HG02885 (cell line): ENCODE measurements around the gene GIT1.
A peak's percentile ranks its signal among the peaks of the same experiment; 100 is the strongest.
"Not testable (repeated sequence)": the region's sequence is repeated elsewhere in the genome, so short reads cannot be mapped to it uniquely, and the experiment has no call there.

Experiments used
- ATAC-seq: cut with Tn5 transposase; IDR thresholded peaks from one replicate; pipeline ENCODE4 v1.9.1; 2021; ENCODE audit warnings: mild to moderate bottlenecking; ENCODE audit not compliant: unreplicated experiment, poor library complexity

Gene GIT1

GRCh38 chr17:29570521-29570920, 18.9 kb downstream of the GIT1 start:
- ATAC-seq = no peak

- no peak for ATAC-seq
Measured at GRCh38 chr17:29569245-29569950, 20.1 kb downstream of the GIT1 start.

GRCh38 chr17:29568331-29569244, 20.9 kb downstream of the GIT1 start, which contains the start of gene TP53I13:
Gene TP53I13, plus strand, starts transcription at chr17:29568701. Its CDS starts 58 bp downstream, at chr17:29568759.
- ATAC-seq = peak; percentile 47

GRCh38 chr17:29567554-29568330, 21.7 kb downstream of the GIT1 start:
- peak; percentile 42 for ATAC-seq

DNA sequence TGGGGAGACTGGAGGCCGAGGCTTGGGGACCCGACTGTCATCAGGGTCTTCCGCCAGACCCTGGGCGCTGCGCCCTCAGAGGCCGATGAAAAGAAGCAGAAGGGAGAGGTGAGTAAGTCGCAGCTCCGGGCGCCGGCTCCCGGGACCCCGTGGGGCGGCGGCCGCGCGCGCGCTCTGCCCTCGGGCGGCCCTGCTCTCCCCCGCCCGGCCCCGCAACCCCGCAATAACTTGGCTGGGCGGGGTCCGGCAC, 22.2 kb downstream of the GIT1 start:
- ATAC-seq = peak; percentile 10

DNA sequence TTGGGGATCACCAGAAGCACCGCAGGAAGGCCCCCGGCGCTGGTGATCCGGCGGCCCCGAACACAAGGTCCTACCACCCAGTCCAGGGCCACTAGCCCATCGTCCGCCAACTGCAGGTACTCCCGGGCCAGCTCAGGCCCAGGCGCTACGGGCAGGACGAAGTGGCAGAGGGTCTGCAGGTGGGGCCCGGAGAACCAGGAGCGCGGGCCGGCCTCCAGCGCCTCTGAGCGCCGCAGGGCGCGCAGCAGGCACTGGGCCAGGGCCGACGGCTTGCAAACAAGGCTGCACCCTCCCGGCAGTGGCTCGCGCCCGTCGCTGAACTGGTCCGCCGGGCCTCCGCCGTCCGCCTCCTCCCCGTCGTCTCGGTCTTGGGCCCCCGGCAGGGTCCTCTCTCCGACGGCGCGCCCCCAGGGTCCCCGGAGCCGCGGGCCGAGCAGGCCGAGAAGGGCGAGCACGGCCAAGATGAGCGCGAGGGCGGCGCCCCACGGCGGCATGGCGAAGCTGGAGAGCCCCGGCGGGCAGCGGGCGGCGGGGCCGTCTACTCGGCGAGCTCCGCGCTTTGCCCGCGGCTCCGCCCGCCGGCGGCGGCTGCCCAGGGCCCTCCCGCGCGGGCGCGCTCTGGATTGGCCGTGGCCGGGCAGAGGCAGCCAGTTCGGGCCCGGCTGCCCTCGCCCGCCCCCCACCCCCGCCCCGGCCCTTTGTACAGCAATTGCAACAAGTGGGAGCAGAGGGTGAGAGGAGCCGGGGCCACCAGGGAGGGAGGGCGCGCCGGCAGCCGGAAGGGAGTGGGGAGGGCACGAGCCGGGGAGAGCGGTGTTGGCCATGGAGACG, 22.8 kb downstream of the GIT1 start, which contains the start of gene ABHD15:
Gene ABHD15, minus strand, starts transcription at position 565 of the 831 bp plus-strand sequence. Its CDS starts 71 bp downstream, at position 494.
- ATAC-seq = peak; percentile 25

- ATAC-seq = peak; percentile 21
Measured at GRCh38 chr17:29565643-29566472, 23.6 kb downstream of the GIT1 start.

- no peak for ATAC-seq
Measured at GRCh38 chr17:29563816-29564215, 25.6 kb downstream of the GIT1 start.

- no peak for ATAC-seq
Measured at GRCh38 chr17:29562615-29563014, 26.8 kb downstream of the GIT1 start.

GRCh38 chr17:29561554-29562517, 27.6 kb downstream of the GIT1 start:
- no peak for ATAC-seq

DNA sequence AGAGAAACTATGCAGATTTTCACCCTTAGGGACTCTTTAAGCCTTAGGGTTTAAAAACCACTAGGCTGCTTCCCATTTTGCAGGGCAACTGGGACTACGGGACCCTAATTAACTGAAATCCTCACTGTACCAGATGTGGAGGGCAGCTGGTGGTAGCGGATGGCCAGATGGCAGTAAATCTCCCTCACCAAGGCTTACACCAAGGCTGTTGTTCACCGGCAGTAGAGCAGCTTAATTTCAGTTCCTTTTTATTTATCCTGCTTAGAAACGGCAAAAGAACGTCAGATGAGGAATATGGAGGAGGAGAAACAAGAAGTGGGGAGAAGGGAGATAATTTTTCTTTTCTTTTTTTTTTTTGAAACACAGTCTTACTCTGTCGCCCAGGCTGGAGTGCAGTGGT, 29.1 kb downstream of the GIT1 start:
- no peak for ATAC-seq

DNA sequence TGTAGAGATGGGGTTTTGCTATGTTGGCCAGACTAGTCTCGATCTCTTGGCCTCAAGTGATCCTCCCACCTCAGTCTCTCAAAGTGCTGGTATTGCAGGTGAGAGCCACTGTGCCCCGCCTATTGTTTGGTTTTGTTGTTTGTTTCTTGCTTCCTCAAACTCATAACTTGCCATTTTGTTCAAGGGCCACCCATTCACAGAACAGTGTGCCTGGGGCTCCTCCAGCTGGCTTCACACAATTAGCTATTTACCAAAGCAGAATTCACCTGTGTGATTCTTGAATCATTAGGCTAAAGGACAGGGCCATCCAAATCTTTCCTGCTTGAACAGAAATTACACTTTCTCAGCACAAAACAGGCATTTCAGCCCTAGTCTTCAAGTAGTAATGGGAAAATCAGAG, 29.8 kb downstream of the GIT1 start:
- no peak for ATAC-seq

DNA sequence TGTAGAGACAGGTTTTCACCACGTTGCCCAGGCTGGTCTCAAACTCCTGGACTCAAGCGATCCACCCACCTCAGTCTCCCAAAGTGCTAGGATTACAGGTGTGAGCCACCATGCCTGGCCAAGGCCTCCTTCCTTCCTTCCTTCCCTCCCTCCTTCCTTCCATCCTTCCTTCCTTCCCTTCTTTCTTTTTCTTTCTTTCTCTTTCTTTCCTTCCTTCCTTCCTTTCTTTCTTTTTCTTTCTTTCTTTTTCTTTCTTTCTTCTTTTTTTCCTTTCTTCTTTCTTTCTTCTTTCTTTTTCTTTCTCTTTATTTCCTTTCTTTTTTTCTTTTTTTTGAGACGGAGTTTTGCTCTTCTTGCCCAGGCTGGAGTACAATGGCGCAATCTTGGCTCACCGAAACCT, 31.3 kb downstream of the GIT1 start:
- ATAC-seq = not testable (repeated sequence)

- ATAC-seq = no peak
Measured at GRCh38 chr17:29557739-29558116, 31.7 kb downstream of the GIT1 start.

GRCh38 chr17:29557085-29557738, 32.2 kb downstream of the GIT1 start:
- ATAC-seq = no peak

DNA sequence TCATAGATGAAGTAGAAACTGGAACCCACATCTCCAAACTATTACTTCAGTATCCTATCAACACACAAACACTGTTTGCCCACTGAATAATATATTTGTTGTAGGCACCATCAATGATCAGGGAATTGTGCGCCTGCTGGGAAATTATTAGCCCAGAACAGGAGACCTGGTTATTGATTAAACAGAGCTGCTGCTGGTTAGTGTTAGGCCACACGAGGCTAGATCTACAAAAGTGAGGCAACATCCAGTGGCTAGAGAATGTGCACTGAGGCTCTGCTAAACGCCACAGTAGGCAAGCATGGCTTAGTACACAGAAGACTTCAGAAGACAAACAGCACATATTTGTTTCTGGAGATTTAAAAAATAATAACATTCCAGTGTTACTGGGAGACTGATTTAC, 33.6 kb downstream of the GIT1 start:
- no peak for ATAC-seq

GRCh38 chr17:29549177-29549923, 40.1 kb downstream of the GIT1 start:
- no peak for ATAC-seq
